ENCODE data around the gene SERPINB2.

SERPINB2 gene

GRCh38 chr18:63887424-63887823 is at the start of gene SERPINB2:
TSS of gene SERPINB2 (plus strand) at chr18:63887705. CDS start at chr18:63891445, 3,740 bp downstream.
- no peak for DNase-seq

GRCh38 chr18:63843008-63843407 is 44.5 kb upstream of the SERPINB2 start:
- no peak for DNase-seq

GRCh38 chr18:63844254-63844653 is 43.3 kb upstream of the SERPINB2 start:
- peak; percentile 45 to 50 for DNase-seq

GRCh38 chr18:63848159-63848558 is 39.3 kb upstream of the SERPINB2 start:
- peak; percentile 66 to 75 for DNase-seq

- DNase-seq = peak; percentile 70 to 76
Measured at GRCh38 chr18:63850020-63850419, 37.5 kb upstream of the SERPINB2 start.

- DNase-seq = no peak
Measured at GRCh38 chr18:63850636-63851035, 36.9 kb upstream of the SERPINB2 start.

GRCh38 chr18:63858456-63858855 is 29.0 kb upstream of the SERPINB2 start:
- peak; percentile 13 to 18 for DNase-seq

- DNase-seq = peak; percentile 44 to 54
Measured at GRCh38 chr18:63859781-63860475, 27.6 kb upstream of the SERPINB2 start.

- DNase-seq = no peak
Measured at GRCh38 chr18:63860531-63860930, 27.0 kb upstream of the SERPINB2 start.

GRCh38 chr18:63867368-63868125 is 20.0 kb upstream of the SERPINB2 start:
- DNase-seq = no peak

GRCh38 chr18:63868546-63868945 is 19.0 kb upstream of the SERPINB2 start:
- no peak for DNase-seq

GRCh38 chr18:63869374-63869773 is 18.1 kb upstream of the SERPINB2 start:
- DNase-seq = no peak

GRCh38 chr18:63869851-63870250 is 17.7 kb upstream of the SERPINB2 start:
- DNase-seq = no peak

- DNase-seq = no peak
Measured at GRCh38 chr18:63871836-63872235, 15.7 kb upstream of the SERPINB2 start.

GRCh38 chr18:63872586-63872985 is 14.9 kb upstream of the SERPINB2 start:
- DNase-seq = no peak

GRCh38 chr18:63878343-63878742 is 9.2 kb upstream of the SERPINB2 start:
- peak; percentile 72 to 79 for DNase-seq

GRCh38 chr18:63878925-63879324 is 8.6 kb upstream of the SERPINB2 start:
- DNase-seq = peak in 1 of 2 experiments; percentile 9

- no peak for DNase-seq
Measured at GRCh38 chr18:63879709-63880108, 7.8 kb upstream of the SERPINB2 start.

GRCh38 chr18:63881851-63882250 is 5.7 kb upstream of the SERPINB2 start:
- no peak for DNase-seq

GRCh38 chr18:63882333-63883141 is 5.0 kb upstream of the SERPINB2 start:
- DNase-seq = no peak

- peak in 1 of 2 experiments; percentile 11 for DNase-seq
Measured at GRCh38 chr18:63883617-63884016, 3.9 kb upstream of the SERPINB2 start.

GRCh38 chr18:63888470-63889190 is 1.1 kb downstream of the SERPINB2 start:
- no peak for DNase-seq

GRCh38 chr18:63889626-63890025 is 2.1 kb downstream of the SERPINB2 start:
- peak; percentile 95 to 96 for DNase-seq
